LNCaP clone FGC (cell line): ENCODE measurements around the gene BOLA3.
A peak's percentile ranks its signal among the peaks of the same experiment; 100 is the strongest.
"Not testable (repeated sequence)": the region's sequence is repeated elsewhere in the genome, so short reads cannot be mapped to it uniquely, and the experiment has no call there.

Source experiments
- DNase-seq: peaks from one replicate; pipeline ENCODE4 v3.0.0-alpha.2; 2011; ENCODE audit warnings: low read depth
- H3K4me3 ChIP-seq: 2 replicates; pipeline ENCODE4 v1.5.1; 2011; ENCODE audit warnings: mild to moderate bottlenecking, low read depth, low read length, control low read depth
- CTCF ChIP-seq: IDR thresholded peaks from 2 replicates; pipeline ENCODE4 v1.5.1; 2012; ENCODE audit warnings: mild to moderate bottlenecking; ENCODE audit not compliant: control insufficient read depth, insufficient read depth; ENCODE audit errors: extremely low read depth

The BOLA3 gene

GRCh38 chr2:74147727-74148456 lies at the start of gene BOLA3:
Gene BOLA3 (minus strand): TSS chr2:74147912. CDS start chr2:74147874, 38 bp downstream.
- no peak for DNase-seq
- peak; percentile 55 for TF ChIP-seq CTCF
- H3K4me3 ChIP-seq: peak within 1 kb of the TSS; percentile 63

- no peak for DNase-seq
- no peak for TF ChIP-seq CTCF
- H3K4me3 ChIP-seq: no peak overlapping the region
These were observed 49.3 kb upstream of the BOLA3 start for GRCh38 chr2:74197049-74197448.

- no peak for TF ChIP-seq CTCF
- no peak for DNase-seq
- no peak overlapping the region for H3K4me3 ChIP-seq
These were observed 47.1 kb upstream of the BOLA3 start for GRCh38 chr2:74194799-74195198.

- no peak for DNase-seq
- no peak overlapping the region for H3K4me3 ChIP-seq
- no peak for TF ChIP-seq CTCF
These were observed 44.1 kb upstream of the BOLA3 start for GRCh38 chr2:74191596-74192380.

GRCh38 chr2:74188696-74189095 lies 41.0 kb upstream of the BOLA3 start:
- no peak for DNase-seq
- no peak overlapping the region for H3K4me3 ChIP-seq
- TF ChIP-seq CTCF: no peak

- TF ChIP-seq CTCF: no peak
- no peak overlapping the region for H3K4me3 ChIP-seq
- no peak for DNase-seq
These were observed 40.4 kb upstream of the BOLA3 start for GRCh38 chr2:74188018-74188601.

- H3K4me3 ChIP-seq, DNase-seq: not testable (repeated sequence)
These were observed 39.0 kb upstream of the BOLA3 start for GRCh38 chr2:74186706-74187105.
